ENCODE data around the gene KCNMA1. TPM values are rescaled to one million over a fixed set of nuclear protein-coding genes. Genes with fewer than 3 reads are reported as not detected.

Gene KCNMA1
- total and polyA plus RNA-seq, 2 donors (not counting 1 experiment from before 2014, with no cell fraction given), result 0.82 to 3.1 TPM

GRCh38 chr10:77290528-77291155 is 347.0 kb downstream of the KCNMA1 start:
- TF ChIP-seq CTCF (IDR thresholded peaks at IDR 0.05), result no peak
- no peak for TF ChIP-seq EZH2 (IDR thresholded peaks at IDR 0.05; ENCODE audit: borderline replicate concordance, insufficient read depth, low read depth, low read length, poor library complexity, severe bottlenecking)
- no peak overlapping the region for H3K9ac ChIP-seq (ENCODE audit: low read length)
- no peaks in the 10 kb centered on the region for H3K4me1 Mint-ChIP-seq
- H3K4me1 ChIP-seq (ENCODE audit: control insufficient read depth in 2 of 2, insufficient read depth in 2 of 2, low read length in 2 of 2), result no peaks in the 10 kb centered on the region
- ChIA-PET POLR2A (no interaction called here), CTCF (no interaction called here)
- no peak for DNase-seq
- no peak overlapping the region for H3K27ac ChIP-seq (ENCODE audit: low read length in 2 of 2)
- no peak overlapping the region for H3K4me2 ChIP-seq (replicated peaks; ENCODE audit: low read depth, low read length, poor library complexity, severe bottlenecking)
- H3K27me3 ChIP-seq (replicated peaks in 1 of 4; ENCODE audit: control extremely low read depth in 1 of 4, control insufficient read depth in 3 of 4, insufficient read depth in 4 of 4, low read length in 3 of 4), result peaks cover 0 to 5% (median 1%) of the 10 kb centered on the region in 4 experiments
- H3K9me3 ChIP-seq (ENCODE audit: control extremely low read depth in 1 of 3, control insufficient read depth in 2 of 3, insufficient read depth in 1 of 3, low read length in 2 of 3), result no peaks in the 10 kb centered on the region
- no peak overlapping the region for H2AFZ ChIP-seq (ENCODE audit: insufficient read depth, low read depth, low read length, poor library complexity, severe bottlenecking)
- intact Hi-C loops (cut with micrococcal nuclease), result no loop called here
- WGBS (ENCODE audit: insufficient coverage), result 20% methylated on average over 3 of the region's 6 CpGs
- no peak overlapping the region for H3K27ac Mint-ChIP-seq
- peaks cover 24% of the 10 kb centered on the region for H3K27me3 Mint-ChIP-seq
- ATAC-seq (ENCODE audit: low read depth), result no peak
- H3K4me3 Mint-ChIP-seq, result no peak overlapping the region
- H3K4me3 ChIP-seq (ENCODE audit: control extremely low read depth in 1 of 5, extremely low read depth in 1 of 5, insufficient read depth in 1 of 5, low read depth in 2 of 5, low read length in 4 of 5), result no peak overlapping the region
- H3K79me2 ChIP-seq (ENCODE audit: control insufficient read depth, insufficient read depth, low read length), result no peaks in the 10 kb centered on the region
- no peaks in the 10 kb centered on the region for H3K9me3 Mint-ChIP-seq (ENCODE audit: insufficient read depth)
- no peaks in the 10 kb centered on the region for H3K36me3 ChIP-seq (replicated peaks in 1 of 2; ENCODE audit: control extremely low read depth in 1 of 2, control insufficient read depth in 1 of 2, extremely low read depth in 1 of 2, insufficient read depth in 2 of 2, low read length in 1 of 2)
- H4K20me1 ChIP-seq (ENCODE audit: control insufficient read depth, insufficient read depth, low read length, poor library complexity, severe bottlenecking), result no peaks in the 10 kb centered on the region

DNA sequence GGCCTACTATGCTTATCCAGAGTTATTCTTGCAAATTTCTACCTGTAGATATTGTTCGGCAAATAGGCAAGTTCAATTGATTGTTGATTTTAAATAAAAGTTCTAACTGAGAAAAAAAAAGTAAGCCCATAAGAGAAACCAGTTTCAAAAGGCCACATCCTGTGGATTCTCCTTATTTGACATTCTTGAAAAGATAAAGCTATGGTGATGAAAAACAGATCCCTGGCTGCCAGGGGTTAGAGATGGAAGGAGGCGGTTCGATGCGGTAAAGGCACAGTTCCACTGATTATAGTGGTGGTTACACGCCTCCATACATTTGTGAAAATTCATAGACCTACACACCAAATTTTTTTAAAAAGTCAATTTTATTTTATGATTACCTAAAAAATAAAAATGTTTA is 347.8 kb downstream of the KCNMA1 start:
- H3K4me2 ChIP-seq (replicated peaks; ENCODE audit: low read depth, low read length, poor library complexity, severe bottlenecking), result no peak overlapping the region
- ATAC-seq (ENCODE audit: low read depth) (no peak), DNase-seq (no peak)
- intact Hi-C loops (cut with micrococcal nuclease), result no loop called here
- no peak overlapping the region for H2AFZ ChIP-seq (ENCODE audit: insufficient read depth, low read depth, low read length, poor library complexity, severe bottlenecking)
- ChIA-PET POLR2A (no interaction called here), CTCF (no interaction called here)
- Mint-ChIP-seq H3K9me3 (ENCODE audit: insufficient read depth) (no peaks in the 10 kb centered on the region), H3K4me1 (no peaks in the 10 kb centered on the region), H3K4me3 (no peak overlapping the region), H3K27ac (no peak overlapping the region), H3K27me3 (peaks cover 24% of the 10 kb centered on the region)
- H3K4me1 ChIP-seq (ENCODE audit: control insufficient read depth in 2 of 2, insufficient read depth in 2 of 2, low read length in 2 of 2), result no peaks in the 10 kb centered on the region
- no CpG with 5 or more reads among the region's 5 CpGs for WGBS (ENCODE audit: insufficient coverage)
- no peak overlapping the region for H3K4me3 ChIP-seq (ENCODE audit: control extremely low read depth in 1 of 5, extremely low read depth in 1 of 5, insufficient read depth in 1 of 5, low read depth in 2 of 5, low read length in 4 of 5)
- no peak overlapping the region for H3K9ac ChIP-seq (ENCODE audit: low read length)
- TF ChIP-seq CTCF (IDR thresholded peaks at IDR 0.05) (no peak), EZH2 (IDR thresholded peaks at IDR 0.05; ENCODE audit: borderline replicate concordance, insufficient read depth, low read depth, low read length, poor library complexity, severe bottlenecking) (no peak)
- H4K20me1 ChIP-seq (ENCODE audit: control insufficient read depth, insufficient read depth, low read length, poor library complexity, severe bottlenecking), result no peaks in the 10 kb centered on the region
- no peak overlapping the region for H3K27ac ChIP-seq (ENCODE audit: low read length in 2 of 2)
- no peaks in the 10 kb centered on the region for H3K36me3 ChIP-seq (replicated peaks in 1 of 2; ENCODE audit: control extremely low read depth in 1 of 2, control insufficient read depth in 1 of 2, extremely low read depth in 1 of 2, insufficient read depth in 2 of 2, low read length in 1 of 2)
- peaks cover 0 to 5% (median 1%) of the 10 kb centered on the region in 4 experiments for H3K27me3 ChIP-seq (replicated peaks in 1 of 4; ENCODE audit: control extremely low read depth in 1 of 4, control insufficient read depth in 3 of 4, insufficient read depth in 4 of 4, low read length in 3 of 4)
- H3K79me2 ChIP-seq (ENCODE audit: control insufficient read depth, insufficient read depth, low read length), result no peaks in the 10 kb centered on the region
- H3K9me3 ChIP-seq (ENCODE audit: control extremely low read depth in 1 of 3, control insufficient read depth in 2 of 3, insufficient read depth in 1 of 3, low read length in 2 of 3), result no peaks in the 10 kb centered on the region

Data from B cell (primary cell).